HepG2 (cell line): ENCODE results near the gene CDH22. TPM values are rescaled to one million over a fixed set of nuclear protein-coding genes. Genes with fewer than 3 reads are reported as not detected.
A peak's percentile ranks its signal among the peaks of the same experiment; 100 is the strongest.

ENCODE experiments used
- ATAC-seq: fragments of 200-7000 bp; cut with Tn5 transposase; 3 replicates; pipeline ENCODE4 v1.9.1; 2020; ENCODE audit warnings: mild to moderate bottlenecking, moderate library complexity
- BruUV-seq: library from RNA; stranded (reverse); fragments of 400-500 nt; replicated peaks from 2 replicates; lab custom pipeline; 2021; lab: Mats Ljungman, UMichigan
- CTCF ChIA-PET: fragments of 300-600 bp; formaldehyde crosslinking; extraction: SDS; loops from one replicate; lab custom pipeline; 2021; ENCODE audit warnings: low total read pairs, inconsistent platforms, low intra/inter-chr PET ratio; lab: Yijun Ruan, JAX
- POLR2A ChIA-PET: fragments of 350-600 bp; sonication (Branson Sonifier 250); formaldehyde crosslinking; loops from one replicate; lab custom pipeline; 2020; ENCODE audit warnings: antibody characterized with exemption, inconsistent platforms; lab: Yijun Ruan, JAX
- DNase-seq: peaks from one replicate; pipeline ENCODE4 v3.0.0-alpha.2; 2015; ENCODE audit warnings: low spot score
- FAIRE-seq: peaks from 3 replicates; lab custom pipeline; 2011; peaks lifted over from hg19 to GRCh38; lab: Jason Lieb, UNC
- H2AFZ ChIP-seq: one replicate; pipeline ENCODE4 v1.6.1; 2011; ENCODE audit warnings: low read length, inconsistent platforms
- H3K27ac ChIP-seq: fragments of 300-600 bp; 3 replicates; pipeline ENCODE4 v1.8.0; 2011; ENCODE audit warnings: mixed run types, mild to moderate bottlenecking, mixed read lengths, low read length, inconsistent platforms; ENCODE audit not compliant: insufficient read depth; ENCODE audit errors: extremely low read length
- H3K27me3 ChIP-seq, 2 experiments: fragments of 200-600 bp in 1 of 2; 2 replicates in 1 of 2; 3 replicates in 1 of 2; pipeline versions ENCODE4 v1.6.0 to v1.8.0; 2011; ENCODE audit warnings: low read length in 2 of 2, mild to moderate bottlenecking in 2 of 2, moderate library complexity in 2 of 2, inconsistent platforms in 1 of 2; ENCODE audit not compliant: insufficient read depth in 2 of 2, control insufficient read depth in 1 of 2
- H3K36me3 ChIP-seq, 2 experiments: fragments of 200-600 bp in 1 of 2; replicated peaks in 1 of 2; 2 replicates in 1 of 2; 3 replicates in 1 of 2; pipeline versions ENCODE4 v1.5.1 to v1.8.0; 2011; ENCODE audit warnings: low read length in 2 of 2, inconsistent platforms in 1 of 2; ENCODE audit not compliant: insufficient read depth in 2 of 2, control insufficient read depth in 1 of 2
- H3K4me1 ChIP-seq: 2 replicates; pipeline ENCODE4 v1.5.1; 2012; ENCODE audit warnings: low read length, inconsistent platforms; ENCODE audit not compliant: insufficient read depth
- H3K4me2 ChIP-seq: 2 replicates; pipeline ENCODE4 v1.6.0; 2011; ENCODE audit warnings: low read depth, low read length, inconsistent platforms
- H3K4me3 ChIP-seq, 3 experiments: fragments of 200-600 bp in 1 of 3; sonication (generic), shearing (Covaris generic) in 1 of 3; replicated peaks in 1 of 3; 2 replicates each; pipeline ENCODE4 v1.5.1; 2011 to 2016; ENCODE audit warnings: low read length in 3 of 3, inconsistent platforms in 2 of 3, low read depth in 2 of 3, mild to moderate bottlenecking in 2 of 3, control low read depth in 1 of 3, mixed read lengths in 1 of 3; ENCODE audit not compliant: insufficient read depth in 1 of 3
- H3K79me2 ChIP-seq: one replicate; pipeline ENCODE4 v1.6.1; 2011; ENCODE audit warnings: low read length, inconsistent platforms; ENCODE audit not compliant: insufficient read depth
- H3K9ac ChIP-seq: 2 replicates; pipeline ENCODE4 v1.6.0; 2011; ENCODE audit warnings: mild to moderate bottlenecking, low read depth, low read length, inconsistent platforms; ENCODE audit not compliant: insufficient read depth
- H3K9me3 ChIP-seq: 2 replicates; pipeline ENCODE4 v1.5.1; 2012; ENCODE audit warnings: mild to moderate bottlenecking, low read length
- H4K20me1 ChIP-seq: 2 replicates; pipeline ENCODE4 v1.6.0; 2011; ENCODE audit warnings: inconsistent platforms, mild to moderate bottlenecking, low read length, moderate library complexity; ENCODE audit not compliant: insufficient read depth
- ETV5 ChIP-seq: IDR thresholded peaks from 2 replicates; pipeline ENCODE4 v1.6.1; 2018; ENCODE audit warnings: missing biosample characterization, missing genetic modification reagents, inconsistent platforms, borderline replicate concordance
- GABPA ChIP-seq, 2 experiments: IDR thresholded peaks; 2 replicates each; pipeline ENCODE4 v1.6.1; 2011 to 2016; ENCODE audit warnings: low read depth in 2 of 2, low read length in 1 of 2, missing biosample characterization in 1 of 2, missing genetic modification characterization in 1 of 2
- KDM5A ChIP-seq: fragments of 200-600 bp; sonication (generic); IDR thresholded peaks from 2 replicates; pipeline ENCODE4 v1.7.0; 2018; ENCODE audit warnings: antibody characterized with exemption, mild to moderate bottlenecking, low read length, borderline replicate concordance
- MTF2 ChIP-seq: sonication (generic); formaldehyde crosslinking; IDR thresholded peaks from 2 replicates; pipeline ENCODE4 v1.5.0; 2020; ENCODE audit warnings: missing genetic modification reagents, borderline replicate concordance
- MXD4 ChIP-seq: IDR thresholded peaks from 2 replicates; pipeline ENCODE4 v1.6.1; 2016; ENCODE audit warnings: mild to moderate bottlenecking, missing biosample characterization, missing genetic modification reagents
- POLR2G ChIP-seq: fragments of 200-400 bp; formaldehyde crosslinking; IDR thresholded peaks from 2 replicates; pipeline ENCODE4 v1.6.1; 2018; ENCODE audit warnings: mild to moderate bottlenecking, low read depth, low read length, moderate library complexity
- RBM22 ChIP-seq: fragments of 200-400 bp; formaldehyde crosslinking; optimal IDR thresholded peaks from 2 replicates; pipeline ENCODE3; 2017; ENCODE audit warnings: mild to moderate bottlenecking, low read length, moderate library complexity
- THAP8 ChIP-seq: sonication (generic); formaldehyde crosslinking; IDR thresholded peaks from 2 replicates; pipeline ENCODE4 v1.5.1; 2020; ENCODE audit warnings: missing genetic modification reagents, mild to moderate bottlenecking, borderline replicate concordance
- ZGPAT ChIP-seq: IDR thresholded peaks from 2 replicates; pipeline ENCODE4 v1.6.1; 2016; ENCODE audit warnings: mild to moderate bottlenecking
- ZNF383 ChIP-seq: sonication (generic); formaldehyde crosslinking; IDR thresholded peaks from 2 replicates; pipeline ENCODE4 v1.4.0; 2020; ENCODE audit warnings: missing genetic modification reagents, mild to moderate bottlenecking, borderline replicate concordance
- ZNF629 ChIP-seq: sonication (generic); formaldehyde crosslinking; conservative IDR thresholded peaks from 2 replicates; pipeline ENCODE4 v1.5.0; 2020; ENCODE audit warnings: missing genetic modification reagents
- ZNF766 ChIP-seq: sonication (generic); formaldehyde crosslinking; IDR thresholded peaks from 2 replicates; pipeline ENCODE4 v1.5.0; 2020; ENCODE audit warnings: missing genetic modification reagents, borderline replicate concordance
- ZNF773 ChIP-seq: sonication (generic); formaldehyde crosslinking; IDR thresholded peaks from 2 replicates; pipeline ENCODE4 v1.4.0; 2020; ENCODE audit warnings: missing genetic modification reagents, borderline replicate concordance
- WGBS: methylation state at CpG from one replicate; pipeline ENCODE4 v1.1.6; 2017; ENCODE audit warnings: low lambda C conversion rate; 5-methylcytosine and 5-hydroxymethylcytosine counted together
- in situ Hi-C: cut with HindIII; loops from 2 replicates; pipeline ENCODE4 v1.10.0; 2017; ENCODE audit warnings: low pct_unique_long_range_greater_than_20kb; ENCODE audit not compliant: extremely low pct_ligation_motif_present
- intact Hi-C: fragments of 100-400 bp; cut with micrococcal nuclease; formaldehyde crosslinking; loops from one replicate; pipeline ENCODE4 v1.10.0; 2022; ENCODE audit not compliant: unreplicated experiment
- polyA plus RNA-seq, 8 experiments: library from polyadenylated mRNA; depleted of rRNA in 3 of 8; stranded (reverse) in 7 of 8; unstranded in 1 of 8; fragments of >200 nt; fragmentation: Illumina TruSeq in 4 of 8; extraction: Trizol in 4 of 8; gene quantifications; 2 replicates each; pipeline versions ENCODE4 v1.2.1 to v1.2.3, GENCODE V29; 2011 to 2016; ENCODE audit warnings: low read depth in 4 of 8, missing spikeins in 1 of 8, mixed read lengths in 1 of 8; ENCODE audit not compliant: insufficient read depth in 1 of 8
- total RNA-seq, 5 experiments: library from RNA; depleted of rRNA; stranded (reverse); fragments of >200 nt; fragmentation: Illumina TruSeq; extraction: Trizol; gene quantifications; 2 replicates each; pipeline ENCODE4 v1.2.3, GENCODE V29; 2016; ENCODE audit warnings: low read depth in 1 of 5

Gene CDH22
- total and polyA plus RNA-seq, 2 of the 13 experiments (the other 11 are each of a cell fraction or from before 2014, with no cell fraction given) = not detected

DNA sequence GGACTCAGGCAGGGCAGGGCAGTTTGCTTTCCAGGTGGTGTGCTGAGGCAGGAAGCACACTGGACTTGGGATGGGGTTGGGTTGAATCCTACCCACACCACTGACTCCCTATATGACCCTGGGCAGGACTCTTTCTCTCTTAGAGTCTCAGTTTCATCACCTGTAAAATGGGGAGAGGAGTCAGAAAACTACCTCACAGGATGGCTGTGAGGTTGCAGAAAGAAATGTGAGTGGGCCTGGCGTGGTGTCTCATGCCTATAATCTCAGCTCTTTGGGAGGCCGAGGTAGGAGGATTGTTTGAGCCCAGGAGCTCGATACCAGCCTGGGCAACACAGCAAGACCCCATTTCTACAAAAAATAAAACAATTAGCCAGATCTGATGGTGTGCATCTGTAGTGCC, 122.9 kb downstream of the CDH22 start:
- H3K79me2 ChIP-seq = no peaks in the 10 kb centered on the region
- WGBS = 3% methylated on average over 3 of the region's 3 CpGs
- ChIA-PET POLR2A (no interaction called here), CTCF (no interaction called here)
- no peaks in the 10 kb centered on the region for H3K36me3 ChIP-seq
- no peaks in the 10 kb centered on the region for H3K4me1 ChIP-seq
- ATAC-seq (no peak), DNase-seq (no peak), FAIRE-seq (no peak)
- H3K9ac ChIP-seq = no peak overlapping the region
- peaks cover 3 to 32% of the 10 kb centered on the region in 2 experiments for H3K27me3 ChIP-seq
- H3K4me3 ChIP-seq = no peak overlapping the region
- H2AFZ ChIP-seq = no peak overlapping the region
- BruUV-seq = no TSS peak
- no peak for TF ChIP-seq RBM22
- TF ChIP-seq ZNF629 (CRISPR knock-in tag) = 0 out of 2 replicates have a peak, but pooled peaks have one; percentile 22
- TF ChIP-seq GABPA (IDR thresholded peaks at IDR 0.05; ENCODE audit: low read depth, low read length) = no peak
- TF ChIP-seq GABPA (CRISPR knock-in tag; IDR thresholded peaks at IDR 0.05; ENCODE audit: low read depth) = no peak
- TF ChIP-seq ZGPAT (CRISPR knock-in tag) = no peak
- no peak for TF ChIP-seq ZNF773
- H3K4me2 ChIP-seq = no peak overlapping the region
- in situ Hi-C loops (no loop called here), intact Hi-C loops (no loop called here)
- no peaks in the 10 kb centered on the region for H3K9me3 ChIP-seq
- no peaks in the 10 kb centered on the region for H4K20me1 ChIP-seq
- H3K27ac ChIP-seq = no peak overlapping the region

GRCh38 chr20:46183768-46184167, 124.5 kb downstream of the CDH22 start:
- H3K36me3 ChIP-seq = no peaks in the 10 kb centered on the region
- WGBS = 33% methylated on average over 5 of the region's 5 CpGs
- no peaks in the 10 kb centered on the region for H4K20me1 ChIP-seq
- no peaks in the 10 kb centered on the region for H3K79me2 ChIP-seq
- in situ Hi-C loops (no loop called here), intact Hi-C loops (no loop called here)
- ChIA-PET CTCF (no interaction called here), POLR2A (no interaction called here)
- no peak overlapping the region for H3K4me2 ChIP-seq
- BruUV-seq = no TSS peak
- peaks cover 8 to 38% of the 10 kb centered on the region in 2 experiments for H3K27me3 ChIP-seq
- FAIRE-seq (no peak), ATAC-seq (no peak), DNase-seq (no peak)
- H3K9me3 ChIP-seq = no peaks in the 10 kb centered on the region
- H3K27ac ChIP-seq = no peak overlapping the region
- no peak overlapping the region for H2AFZ ChIP-seq
- H3K4me1 ChIP-seq = no peaks in the 10 kb centered on the region
- no peak overlapping the region for H3K4me3 ChIP-seq
- H3K9ac ChIP-seq = no peak overlapping the region
- TF ChIP-seq THAP8 (CRISPR knock-in tag) = no peak
- no peak for TF ChIP-seq ZNF766 (CRISPR knock-in tag)
- TF ChIP-seq MTF2 (CRISPR knock-in tag) = no peak
- TF ChIP-seq ETV5 (CRISPR knock-in tag) = no peak
- no peak for TF ChIP-seq KDM5A
- no peak for TF ChIP-seq POLR2G
- no peak for TF ChIP-seq ZNF383
- TF ChIP-seq MXD4 (CRISPR knock-in tag) = no peak
